ENCODE data around the gene TRPV4.

DNA sequence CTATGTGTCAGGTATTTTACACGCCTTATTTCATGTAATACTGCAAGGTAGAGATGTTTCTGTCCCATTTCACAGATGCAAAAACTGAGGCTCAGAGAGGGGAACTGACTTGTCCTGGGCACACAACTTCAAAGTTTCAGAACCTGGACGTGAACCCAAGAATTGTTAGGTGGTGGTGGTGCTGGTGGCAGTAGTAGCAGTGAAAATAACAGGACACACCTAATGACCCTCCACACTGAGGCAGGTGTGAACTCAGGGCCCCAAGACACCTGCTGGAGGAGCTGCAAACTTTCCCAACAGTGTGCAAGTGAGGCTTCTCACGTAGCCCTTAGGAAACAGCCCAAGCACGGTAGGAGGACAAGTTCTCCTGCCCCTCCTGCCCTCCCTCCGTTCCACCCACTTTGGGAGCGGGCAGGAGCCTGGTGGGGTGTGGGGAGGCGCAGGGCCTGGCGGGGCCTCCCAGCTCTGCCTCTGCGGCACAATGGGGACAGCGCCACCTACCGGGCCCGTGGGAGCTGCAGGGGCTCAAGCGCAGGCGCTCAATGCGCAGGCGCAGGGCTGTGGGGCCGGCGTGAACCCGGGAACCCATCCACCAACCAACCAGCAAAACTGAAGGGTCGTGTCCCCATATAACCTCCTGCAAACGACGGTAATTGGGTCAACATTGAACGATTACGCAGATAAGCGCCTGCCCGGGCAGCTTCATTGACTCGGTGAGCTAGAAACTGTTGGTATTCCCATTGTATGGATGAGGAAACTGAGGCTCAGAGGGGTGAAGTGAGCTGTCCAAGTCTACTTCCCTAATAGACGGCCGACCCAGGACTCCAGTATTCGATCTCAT is 12.0 kb upstream of the TRPV4 start:
- TF ChIP-seq EP300 (conservative IDR thresholded peaks at IDR 0.05; ENCODE audit: poor library complexity, severe bottlenecking) (no peak), RAD21 (conservative IDR thresholded peaks at IDR 0.05) (peak; percentile 89)
- TF ChIP-seq, protein P1, sequence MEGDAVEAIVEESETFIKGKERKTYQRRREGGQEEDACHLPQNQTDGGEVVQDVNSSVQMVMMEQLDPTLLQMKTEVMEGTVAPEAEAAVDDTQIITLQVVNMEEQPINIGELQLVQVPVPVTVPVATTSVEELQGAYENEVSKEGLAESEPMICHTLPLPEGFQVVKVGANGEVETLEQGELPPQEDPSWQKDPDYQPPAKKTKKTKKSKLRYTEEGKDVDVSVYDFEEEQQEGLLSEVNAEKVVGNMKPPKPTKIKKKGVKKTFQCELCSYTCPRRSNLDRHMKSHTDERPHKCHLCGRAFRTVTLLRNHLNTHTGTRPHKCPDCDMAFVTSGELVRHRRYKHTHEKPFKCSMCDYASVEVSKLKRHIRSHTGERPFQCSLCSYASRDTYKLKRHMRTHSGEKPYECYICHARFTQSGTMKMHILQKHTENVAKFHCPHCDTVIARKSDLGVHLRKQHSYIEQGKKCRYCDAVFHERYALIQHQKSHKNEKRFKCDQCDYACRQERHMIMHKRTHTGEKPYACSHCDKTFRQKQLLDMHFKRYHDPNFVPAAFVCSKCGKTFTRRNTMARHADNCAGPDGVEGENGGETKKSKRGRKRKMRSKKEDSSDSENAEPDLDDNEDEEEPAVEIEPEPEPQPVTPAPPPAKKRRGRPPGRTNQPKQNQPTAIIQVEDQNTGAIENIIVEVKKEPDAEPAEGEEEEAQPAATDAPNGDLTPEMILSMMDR (IDR thresholded peaks at IDR 0.05; ENCODE audit: poor library complexity, severe bottlenecking), result peak; percentile 97
